Osteoblast (primary cell): ENCODE measurements around the gene S100A8. TPM values are rescaled to one million over a fixed set of nuclear protein-coding genes. Genes with fewer than 3 reads are reported as not detected.

Experiments used
- DNase-seq: peaks from one replicate; pipeline ENCODE4 v3.0.0; 2011; ENCODE audit warnings: low spot score, mixed read lengths; ENCODE audit not compliant: insufficient read length; ENCODE audit errors: missing footprints
- H2AFZ ChIP-seq: 2 replicates; pipeline ENCODE4 v1.6.0; 2011; ENCODE audit warnings: mild to moderate bottlenecking, low read length
- H3K27ac ChIP-seq: 2 replicates; pipeline ENCODE4 v1.5.1; 2011; ENCODE audit warnings: mild to moderate bottlenecking, low read depth, low read length, moderate library complexity
- H3K27me3 ChIP-seq: 2 replicates; pipeline ENCODE4 v1.6.0; 2012; ENCODE audit warnings: mild to moderate bottlenecking, control low read depth, inconsistent platforms, low read length, moderate library complexity; ENCODE audit not compliant: insufficient read depth
- H3K36me3 ChIP-seq: 2 replicates; pipeline ENCODE4 v1.5.1; 2011; ENCODE audit warnings: mild to moderate bottlenecking, low read length, control low read depth, moderate library complexity; ENCODE audit not compliant: insufficient read depth
- H3K4me1 ChIP-seq: 2 replicates; pipeline ENCODE4 v1.5.1; 2011; ENCODE audit warnings: mild to moderate bottlenecking, low read length, control low read depth, moderate library complexity; ENCODE audit not compliant: insufficient read depth
- H3K4me2 ChIP-seq: 2 replicates; pipeline ENCODE4 v1.6.0; 2011; ENCODE audit warnings: mild to moderate bottlenecking, low read length; ENCODE audit not compliant: insufficient read depth
- H3K4me3 ChIP-seq: fragments of 200-600 bp; sonication (generic); 3 replicates; pipeline ENCODE4 v1.5.1; 2012; ENCODE audit warnings: mild to moderate bottlenecking, low read length, inconsistent platforms; ENCODE audit not compliant: insufficient read depth
- H3K79me2 ChIP-seq: 2 replicates; pipeline ENCODE4 v1.6.0; 2012; ENCODE audit warnings: mild to moderate bottlenecking, low read length, control low read depth, inconsistent platforms; ENCODE audit not compliant: insufficient read depth
- H3K9me3 ChIP-seq: 2 replicates; pipeline ENCODE4 v1.5.1; 2011; ENCODE audit warnings: low read depth, low read length, control low read depth
- H4K20me1 ChIP-seq: 2 replicates; pipeline ENCODE4 v1.6.0; 2012; ENCODE audit warnings: mild to moderate bottlenecking, low read length, control low read depth; ENCODE audit not compliant: insufficient read depth
- CTCF ChIP-seq: IDR thresholded peaks from 2 replicates; pipeline ENCODE4 v1.5.1; 2011; ENCODE audit warnings: mild to moderate bottlenecking, low read depth, low read length, moderate library complexity; ENCODE audit errors: extremely low read depth
- total RNA-seq: library from RNA; depleted of rRNA; stranded (reverse); fragments of >200 nt; gene quantifications from 2 replicates; pipeline ENCODE4 v1.2.3, GENCODE V29; 2012

The S100A8 gene
- total RNA-seq, 1 donor: not detected

GRCh38 chr1:153353226-153353947 lies 37.5 kb downstream of the S100A8 start:
- peaks cover 9% of the 10 kb centered on the region for H3K27me3 ChIP-seq
- H4K20me1 ChIP-seq: no peaks in the 10 kb centered on the region
- no peak overlapping the region for H2AFZ ChIP-seq
- no peak overlapping the region for H3K4me2 ChIP-seq
- H3K79me2 ChIP-seq: no peaks in the 10 kb centered on the region
- TF ChIP-seq CTCF: peak; percentile 30
- H3K36me3 ChIP-seq: no peaks in the 10 kb centered on the region
- H3K9me3 ChIP-seq: no peaks in the 10 kb centered on the region
- H3K4me3 ChIP-seq: no peak overlapping the region
- no peak overlapping the region for H3K27ac ChIP-seq
- no peaks in the 10 kb centered on the region for H3K4me1 ChIP-seq
- DNase-seq: peak; percentile 44

DNA sequence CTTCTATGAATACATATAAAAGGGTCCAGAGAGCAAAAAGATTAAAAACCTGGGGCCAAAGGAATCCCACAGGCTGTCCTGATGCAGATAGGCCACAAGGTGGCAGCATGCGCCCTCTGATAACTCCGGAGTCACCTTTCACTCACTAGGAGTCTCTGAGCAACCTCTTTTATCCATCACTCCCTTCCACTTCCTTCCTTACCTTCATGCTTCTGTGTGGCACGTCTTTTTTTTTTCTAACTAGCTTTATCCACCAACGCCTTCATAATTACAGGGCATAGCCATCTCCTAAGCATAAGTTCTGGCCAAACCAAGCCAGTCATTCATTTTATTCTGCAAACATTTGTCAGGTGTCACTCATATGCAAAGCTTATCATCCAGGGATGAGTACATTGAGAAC lies 38.4 kb downstream of the S100A8 start:
- H4K20me1 ChIP-seq: no peaks in the 10 kb centered on the region
- peaks cover 14% of the 10 kb centered on the region for H3K27me3 ChIP-seq
- peak; percentile 96 for TF ChIP-seq CTCF
- H3K4me2 ChIP-seq: no peak overlapping the region
- no peak overlapping the region for H3K27ac ChIP-seq
- DNase-seq: peak; percentile 94
- no peaks in the 10 kb centered on the region for H3K36me3 ChIP-seq
- H3K4me3 ChIP-seq: no peak overlapping the region
- no peak overlapping the region for H2AFZ ChIP-seq
- H3K4me1 ChIP-seq: no peaks in the 10 kb centered on the region
- H3K9me3 ChIP-seq: no peaks in the 10 kb centered on the region
- no peaks in the 10 kb centered on the region for H3K79me2 ChIP-seq

- Histone ChIP-seq H3K9me3 (no peaks in the 10 kb centered on the region), H3K36me3 (no peaks in the 10 kb centered on the region), H3K4me1 (no peaks in the 10 kb centered on the region), H3K27me3 (peaks cover 24% of the 10 kb centered on the region), H2AFZ (no peak overlapping the region), H3K4me2 (no peak overlapping the region), H4K20me1 (no peaks in the 10 kb centered on the region), H3K27ac (no peak overlapping the region), H3K79me2 (no peaks in the 10 kb centered on the region), H3K4me3 (no peak overlapping the region)
- no peak for TF ChIP-seq CTCF
- no peak for DNase-seq
Measured at GRCh38 chr1:153350321-153350957, 40.4 kb downstream of the S100A8 start.

- Histone ChIP-seq H3K79me2 (no peaks in the 10 kb centered on the region), H3K27ac (no peak overlapping the region), H3K4me2 (no peak overlapping the region), H4K20me1 (no peaks in the 10 kb centered on the region), H3K9me3 (no peaks in the 10 kb centered on the region), H3K4me1 (no peaks in the 10 kb centered on the region), H3K27me3 (peaks cover 24% of the 10 kb centered on the region), H3K36me3 (no peaks in the 10 kb centered on the region), H2AFZ (no peak overlapping the region), H3K4me3 (no peak overlapping the region)
- no peak for TF ChIP-seq CTCF
- no peak for DNase-seq
Measured at GRCh38 chr1:153349363-153350320, 41.2 kb downstream of the S100A8 start.
